Measurements from ENCODE around the gene NEDD4.
"Not testable (repeated sequence)": the region's sequence is repeated elsewhere in the genome, so short reads cannot be mapped to it uniquely, and the experiment has no call there.

NEDD4 gene

DNA sequence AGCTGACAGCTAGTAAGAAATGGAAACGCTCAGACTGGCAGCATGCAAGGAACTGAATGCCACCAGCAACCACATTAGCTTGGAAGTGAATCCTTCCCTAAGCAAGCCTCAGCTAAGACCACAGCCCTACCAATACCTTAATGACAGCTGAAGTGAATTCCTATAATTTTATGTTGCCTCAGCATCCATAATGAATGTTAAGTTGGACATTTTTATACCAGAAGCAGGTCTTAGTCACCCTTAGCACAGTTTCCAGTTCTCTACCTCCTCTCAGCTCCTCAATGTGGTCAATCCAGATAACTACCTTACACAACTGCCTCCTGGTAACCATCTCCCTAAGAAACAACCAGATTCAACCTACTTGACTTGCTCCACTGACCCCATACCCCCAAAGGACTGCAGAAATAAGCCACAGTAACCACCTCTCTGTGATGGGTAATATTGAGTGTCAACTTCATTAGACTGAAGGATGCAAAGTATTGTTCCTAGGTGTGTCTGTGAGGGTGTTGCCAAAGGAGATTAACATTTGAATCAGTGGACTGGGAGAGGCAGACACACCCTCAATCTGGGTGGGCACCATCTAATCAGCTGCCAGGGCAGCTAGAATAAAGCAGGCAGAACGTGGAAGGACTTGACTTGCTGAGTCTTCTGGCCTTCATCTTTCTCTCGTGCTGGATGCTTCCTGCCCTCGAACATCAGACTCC, 33.5 kb downstream of the NEDD4 start:
- DNase-seq (ENCODE audit: low read depth, low spot score), result no peak

DNA sequence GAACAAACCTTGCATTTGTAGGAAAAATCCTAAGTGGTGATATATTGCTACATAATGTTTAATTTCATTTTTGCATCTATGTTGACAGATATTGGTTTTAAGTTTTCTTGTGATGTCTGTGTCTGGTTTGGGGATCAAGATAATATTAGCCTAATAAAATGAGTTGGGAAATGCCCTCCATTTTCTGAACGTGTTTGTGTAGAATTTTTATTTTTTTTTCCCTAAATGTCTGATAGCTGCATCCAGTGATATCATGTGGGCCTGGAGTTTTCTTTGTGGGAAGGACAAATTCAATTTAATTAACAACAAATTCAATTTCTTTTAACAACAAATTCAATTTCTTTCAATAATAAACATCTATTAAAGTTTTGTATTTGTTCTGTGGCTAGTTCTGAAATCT, 35.1 kb downstream of the NEDD4 start:
- DNase-seq (ENCODE audit: low read depth, low spot score), result no peak

DNA sequence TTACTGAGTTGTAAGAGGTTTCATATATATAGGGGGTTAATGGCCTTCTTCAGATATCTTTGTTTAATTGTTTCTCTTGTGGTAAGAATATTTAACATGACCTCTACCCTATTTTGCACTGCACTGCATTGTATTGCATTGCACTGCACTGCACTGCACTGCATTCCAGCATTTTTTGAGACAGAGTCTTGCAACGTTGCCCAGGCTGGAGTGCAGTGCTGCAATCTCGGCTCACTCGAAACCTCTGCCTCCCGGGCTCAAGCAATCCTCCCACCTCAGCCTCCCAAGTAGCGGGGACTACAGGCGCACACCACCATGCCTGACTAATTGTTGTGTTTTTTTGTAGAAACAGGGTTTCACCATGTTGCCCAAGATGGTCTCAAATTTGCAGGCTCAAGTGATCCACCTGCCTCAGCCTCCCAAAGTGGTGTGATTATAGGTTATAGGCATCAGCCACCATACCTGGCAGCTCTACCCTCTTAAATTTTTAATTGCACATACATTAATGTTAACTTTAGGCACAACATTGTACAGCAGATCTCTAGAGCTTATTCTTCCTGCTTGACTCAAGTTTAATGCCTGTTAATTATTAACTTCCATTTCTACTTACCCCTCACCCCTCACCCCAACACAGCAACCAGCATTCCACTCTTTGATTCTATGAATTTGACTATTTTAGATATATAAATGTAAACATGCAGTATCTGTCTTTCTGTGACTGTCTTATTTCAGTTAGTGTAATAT, 38.4 kb downstream of the NEDD4 start:
- no peak for DNase-seq (ENCODE audit: low read depth, low spot score)

DNA sequence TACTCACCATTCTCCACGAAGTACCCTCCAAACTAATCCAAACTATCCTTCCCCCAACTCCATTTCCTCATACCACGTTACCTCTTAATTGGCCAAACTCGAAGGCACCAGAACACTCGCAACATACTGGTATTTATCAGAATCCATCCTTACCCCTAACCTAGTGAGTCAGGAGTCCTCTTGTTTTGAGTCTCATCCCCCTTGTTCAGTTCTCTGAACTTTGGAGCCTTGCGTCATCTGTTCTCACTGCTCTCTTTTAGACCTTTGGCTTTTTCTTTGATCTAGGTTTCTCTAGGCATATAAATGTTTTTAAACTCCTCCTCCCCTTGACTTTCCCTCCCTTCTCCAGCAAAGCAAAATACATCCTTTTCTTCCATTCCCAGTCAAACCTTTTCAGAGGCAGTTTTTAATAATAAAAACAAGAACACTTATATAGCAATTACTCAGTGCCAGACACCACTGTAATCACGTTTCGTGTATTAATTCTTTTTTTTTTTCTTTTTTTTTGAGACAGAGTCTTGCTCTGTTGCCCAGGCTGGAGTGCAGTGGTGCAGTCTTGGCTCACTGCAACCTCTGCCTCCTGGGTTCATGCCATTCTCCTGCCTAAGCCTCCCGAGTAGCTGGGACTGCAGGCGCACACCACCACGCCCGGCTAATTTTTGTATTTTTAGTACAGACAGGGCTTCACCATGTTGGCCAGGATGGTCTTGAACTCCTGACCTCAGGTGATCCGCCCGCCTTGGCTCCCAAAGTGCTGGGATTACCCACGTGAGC, 40.7 kb downstream of the NEDD4 start:
- not testable (repeated sequence) for DNase-seq (ENCODE audit: low read depth, low spot score)

DNA sequence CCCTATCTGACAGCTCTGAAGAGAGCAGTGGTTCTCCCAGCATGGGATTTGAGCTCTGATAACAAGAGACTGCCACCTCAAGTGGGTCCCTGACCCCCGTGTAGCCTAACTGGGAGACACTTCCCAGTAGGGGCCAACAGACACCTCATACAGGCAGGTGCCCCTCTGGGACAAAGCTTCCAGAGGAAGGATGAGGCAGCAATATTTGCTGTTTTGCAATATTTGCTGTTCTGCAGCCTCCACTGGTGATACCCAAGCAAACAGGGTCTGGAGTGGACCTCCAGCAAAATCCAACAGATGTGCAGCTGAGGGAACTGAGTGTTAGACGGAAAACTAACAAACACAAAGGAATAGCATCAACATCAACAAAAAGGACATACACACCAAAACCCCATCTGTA, 48.8 kb downstream of the NEDD4 start:
- DNase-seq (ENCODE audit: low read depth, low spot score), result not testable (repeated sequence)

DNA sequence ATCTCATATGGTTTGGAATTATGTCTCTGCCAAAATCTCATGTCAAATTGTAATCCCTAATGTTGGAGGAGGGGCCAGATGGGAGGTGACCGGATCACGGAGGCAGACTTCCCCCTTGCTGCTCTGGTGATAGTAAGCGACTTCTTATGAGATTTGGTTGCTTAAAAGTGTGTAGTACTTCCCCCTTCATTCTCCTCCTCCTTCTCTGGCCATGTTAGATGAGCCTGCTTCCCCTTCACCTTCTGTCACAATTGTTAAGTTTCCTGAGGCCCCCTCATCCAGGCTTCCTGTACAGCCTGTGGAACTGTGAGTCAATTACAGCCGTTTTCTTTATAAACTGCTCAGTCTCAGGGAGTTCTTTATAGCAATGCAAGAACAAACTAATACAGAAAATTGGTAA, 51.1 kb downstream of the NEDD4 start:
- no peak for DNase-seq (ENCODE audit: low read depth, low spot score)

DNA sequence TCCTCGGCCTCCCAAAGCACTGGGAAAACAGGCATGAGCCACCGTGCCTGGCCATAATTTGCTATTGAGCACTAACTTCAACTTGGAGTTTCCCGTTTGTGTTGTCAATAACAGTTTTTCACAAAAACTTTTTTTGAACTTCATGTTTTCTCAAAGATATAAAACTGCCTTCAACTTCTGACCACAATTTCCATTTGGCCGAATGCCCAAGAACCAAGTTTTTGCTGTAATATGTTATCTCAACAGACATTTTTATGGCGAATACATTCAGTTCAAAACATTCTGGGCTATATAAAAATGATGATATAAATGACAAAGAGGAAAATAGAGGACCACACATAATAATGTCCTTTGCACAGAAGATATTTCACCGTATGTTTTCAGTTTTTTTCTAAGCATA, 56.4 kb downstream of the NEDD4 start:
- DNase-seq (ENCODE audit: low read depth, low spot score), result no peak

DNA sequence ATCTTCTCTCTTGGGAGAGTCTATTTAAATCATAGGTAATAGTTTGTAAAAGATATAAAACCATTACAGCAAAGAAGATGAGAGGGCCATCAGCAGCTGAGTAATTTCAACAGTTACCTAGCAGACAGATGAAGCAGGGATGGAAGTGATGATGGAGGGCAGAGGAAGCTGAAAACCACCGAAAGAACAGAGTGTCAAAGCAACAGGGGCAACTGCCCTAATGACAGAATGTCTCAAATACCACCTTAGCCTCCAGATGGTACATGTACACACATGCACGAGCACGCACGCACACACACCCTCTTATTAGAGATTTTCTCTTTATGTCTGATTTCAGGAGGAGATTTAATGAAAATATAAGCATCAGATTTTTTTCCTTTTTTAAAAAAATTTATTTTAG, 64.5 kb downstream of the NEDD4 start:
- DNase-seq (ENCODE audit: low read depth, low spot score), result no peak

DNA sequence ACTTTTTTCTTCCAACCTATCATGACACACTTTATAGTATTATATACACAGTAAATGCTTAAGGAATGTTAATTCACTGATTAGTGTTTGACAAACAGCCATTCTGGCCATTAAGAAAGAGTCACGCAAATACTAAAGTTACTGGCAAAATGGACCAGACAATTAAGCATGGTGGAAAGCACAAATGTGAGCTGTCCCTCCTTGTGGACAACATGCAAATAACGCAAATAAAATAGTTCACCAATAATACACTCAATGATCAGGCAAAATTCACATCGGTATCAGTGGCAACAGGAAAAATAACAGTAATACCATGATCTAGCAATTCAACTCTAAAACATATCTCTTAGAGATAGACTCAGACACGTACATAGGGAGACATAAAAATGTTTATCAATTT, 71.7 kb downstream of the NEDD4 start:
- DNase-seq (ENCODE audit: low read depth, low spot score), result no peak

DNA sequence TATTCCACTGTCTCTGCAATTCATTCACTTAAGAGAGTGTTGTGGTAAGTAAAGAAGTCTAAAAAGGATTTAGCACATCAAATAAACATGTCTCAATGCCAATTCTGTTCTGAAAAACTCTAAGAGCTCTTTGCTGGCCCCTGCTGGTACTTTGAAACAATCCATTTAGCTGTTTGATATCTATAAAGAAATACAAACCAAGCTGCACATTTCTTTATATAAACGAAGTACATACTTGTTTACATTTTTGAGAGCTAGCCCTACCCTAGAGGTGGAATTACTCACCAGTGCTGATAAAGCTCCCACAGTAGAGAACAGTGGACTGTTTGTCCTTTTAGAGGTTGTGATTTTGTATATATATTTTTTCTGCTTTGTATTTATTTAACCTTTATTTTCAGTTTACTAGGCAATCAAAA, 75.5 kb downstream of the NEDD4 start:
- no peak for DNase-seq (ENCODE audit: low read depth, low spot score)

DNA sequence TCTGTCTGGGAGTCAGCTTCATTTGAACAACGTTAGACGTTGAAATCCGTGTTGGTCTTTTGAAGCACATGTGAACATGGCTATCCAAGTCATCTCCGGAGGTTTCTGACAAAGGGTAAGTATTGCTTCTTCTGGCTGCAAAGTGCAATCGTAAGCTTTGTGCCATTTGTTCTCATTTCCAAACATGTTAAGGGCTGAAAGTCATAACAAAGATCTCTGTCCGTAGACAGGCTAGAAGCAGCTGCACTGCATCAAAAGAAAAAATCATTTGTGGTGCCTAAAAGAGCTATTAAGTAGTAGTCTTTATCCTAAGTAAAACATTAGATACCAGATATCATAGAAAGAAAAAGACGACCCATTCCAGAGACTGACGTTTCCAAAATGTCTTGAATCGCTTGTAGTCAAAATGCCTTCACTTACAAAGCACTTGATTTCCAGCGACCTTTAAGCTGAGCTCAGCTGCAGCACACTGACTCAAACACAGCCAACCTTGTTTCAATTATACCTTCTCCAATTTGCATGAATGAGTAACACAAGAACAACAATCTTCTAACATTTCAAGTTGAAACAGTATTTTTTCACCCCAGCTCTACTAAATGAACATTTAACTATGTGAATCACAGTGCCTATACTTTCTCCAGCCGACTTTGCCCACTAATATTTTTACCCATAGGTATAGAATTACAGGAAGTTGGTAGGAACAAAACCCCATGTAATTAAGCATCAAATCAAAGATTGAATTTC, 76.6 kb downstream of the NEDD4 start:
- DNase-seq (ENCODE audit: low read depth, low spot score), result no peak

DNA sequence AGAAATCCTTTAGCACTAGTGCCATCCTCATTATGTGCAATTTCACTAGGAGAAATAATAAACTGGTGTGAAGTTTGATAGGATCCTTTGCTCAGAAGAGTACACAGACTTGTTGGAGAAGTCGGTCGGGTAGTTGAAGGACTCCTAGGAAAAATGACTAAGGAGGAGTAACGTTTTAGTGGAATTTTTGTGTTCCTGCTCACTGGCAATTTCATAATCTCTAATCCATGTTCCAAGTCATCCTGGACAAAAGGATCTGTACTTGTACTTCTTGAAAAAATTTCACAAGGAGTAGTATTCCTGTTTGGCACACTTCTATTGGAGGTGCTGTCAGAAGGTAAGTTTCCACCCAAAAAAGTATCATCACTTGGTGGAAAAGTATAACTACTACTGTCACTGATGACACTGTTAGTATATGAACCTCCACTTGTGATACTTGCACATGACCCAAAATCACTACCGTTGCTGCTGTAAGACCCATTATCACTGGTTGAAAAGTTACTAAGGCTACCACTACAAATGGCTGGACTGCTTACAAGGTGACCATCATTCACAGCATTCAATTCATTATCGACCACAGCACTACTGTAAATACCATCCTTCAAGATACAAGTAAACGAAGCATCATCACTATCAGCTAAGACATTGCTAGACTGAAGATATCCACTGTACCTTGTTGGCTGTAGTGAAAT, 77.4 kb downstream of the NEDD4 start:
- no peak for DNase-seq (ENCODE audit: low read depth, low spot score)

DNA sequence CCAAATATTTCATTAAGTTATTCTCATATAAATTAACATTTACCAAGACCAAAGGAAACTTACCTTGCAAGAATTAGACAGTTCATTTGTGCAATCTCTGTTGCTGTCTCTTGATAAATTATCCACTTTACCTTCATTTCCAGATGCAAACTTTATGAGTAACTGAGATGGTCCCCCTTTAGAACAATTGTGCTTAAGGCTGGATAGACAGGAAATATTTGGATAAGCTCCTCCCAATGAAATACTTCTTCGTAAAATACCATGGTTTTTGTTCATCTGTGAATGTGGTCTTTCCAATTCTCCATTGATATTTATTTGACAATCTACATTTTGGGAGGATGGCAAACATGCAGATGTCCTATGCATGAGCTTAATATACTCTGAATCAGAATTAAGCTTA, 78.2 kb downstream of the NEDD4 start:
- DNase-seq (ENCODE audit: low read depth, low spot score), result no peak

DNA sequence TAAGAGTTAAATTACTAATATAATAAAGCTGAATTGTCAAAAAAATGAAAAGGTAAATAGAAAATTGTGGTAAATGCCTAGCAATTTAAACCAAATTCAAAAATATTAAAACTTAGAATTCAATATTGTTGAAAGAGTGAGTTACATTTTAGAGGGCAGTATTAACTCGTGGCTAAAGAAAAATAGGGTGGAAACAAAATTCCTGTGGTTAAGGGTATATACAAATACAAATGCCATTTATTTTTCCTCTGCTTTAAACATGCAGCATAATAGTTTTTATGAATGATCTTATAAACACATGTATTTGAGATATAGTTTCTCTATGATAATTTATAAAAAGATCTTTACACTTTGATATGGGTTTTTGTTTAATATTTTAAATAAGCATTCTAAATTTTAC, 79.0 kb downstream of the NEDD4 start:
- no peak for DNase-seq (ENCODE audit: low read depth, low spot score)

DNA sequence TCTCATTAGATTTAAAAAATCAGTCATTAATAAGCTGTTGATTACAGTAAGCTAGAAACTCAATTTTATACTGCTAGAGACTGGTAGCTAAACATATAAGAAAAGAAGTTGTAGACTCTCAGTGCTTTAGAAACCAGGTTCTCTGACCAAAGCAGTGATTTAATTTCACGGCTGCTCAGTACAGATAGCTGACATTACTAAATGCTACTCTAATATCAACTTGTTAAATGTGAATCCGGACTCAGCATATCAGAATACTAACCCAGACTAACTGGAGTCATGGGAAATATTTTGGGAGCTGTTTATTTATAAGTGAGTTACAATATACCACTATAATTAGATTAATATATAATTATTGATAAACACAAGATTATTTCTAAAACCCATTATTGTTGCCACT, 80.4 kb downstream of the NEDD4 start:
- DNase-seq (ENCODE audit: low read depth, low spot score), result no peak

DNA sequence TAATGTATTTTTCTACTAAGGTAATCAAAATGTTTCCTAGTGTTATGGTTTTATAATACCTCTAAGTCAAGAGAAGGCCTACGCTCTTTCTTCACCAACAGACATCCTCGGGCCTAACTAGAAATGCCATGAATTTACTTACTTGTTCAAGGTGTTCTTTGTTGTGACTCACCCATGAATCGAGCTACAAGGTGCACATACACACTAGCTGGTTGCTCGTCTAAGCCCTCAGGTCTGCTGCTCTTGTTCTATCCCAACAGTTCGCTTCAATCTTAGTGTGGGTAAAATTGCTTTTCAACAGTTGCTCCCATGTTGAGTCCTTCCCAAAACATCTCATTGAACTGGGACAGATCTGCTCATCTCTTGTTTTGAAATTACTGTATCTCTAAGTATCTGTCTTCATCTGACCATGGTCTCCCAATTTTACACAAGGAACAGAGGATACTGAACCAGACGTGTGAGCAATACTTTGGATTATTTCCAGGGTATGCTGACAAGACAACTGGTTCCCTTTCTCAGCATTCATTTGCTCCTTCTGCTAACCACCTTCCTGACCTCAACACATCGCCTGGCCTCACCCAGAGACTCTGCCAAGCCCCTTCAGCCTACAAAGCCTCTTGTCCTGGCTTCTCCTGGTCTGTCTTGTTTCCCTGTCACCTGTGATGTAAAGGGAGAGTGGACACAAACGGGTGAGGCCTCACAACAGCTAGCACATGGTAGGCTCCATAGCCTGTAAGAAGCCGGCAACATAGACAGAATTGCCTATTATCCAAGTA, 84.2 kb downstream of the NEDD4 start:
- DNase-seq (ENCODE audit: low read depth, low spot score), result no peak

DNA sequence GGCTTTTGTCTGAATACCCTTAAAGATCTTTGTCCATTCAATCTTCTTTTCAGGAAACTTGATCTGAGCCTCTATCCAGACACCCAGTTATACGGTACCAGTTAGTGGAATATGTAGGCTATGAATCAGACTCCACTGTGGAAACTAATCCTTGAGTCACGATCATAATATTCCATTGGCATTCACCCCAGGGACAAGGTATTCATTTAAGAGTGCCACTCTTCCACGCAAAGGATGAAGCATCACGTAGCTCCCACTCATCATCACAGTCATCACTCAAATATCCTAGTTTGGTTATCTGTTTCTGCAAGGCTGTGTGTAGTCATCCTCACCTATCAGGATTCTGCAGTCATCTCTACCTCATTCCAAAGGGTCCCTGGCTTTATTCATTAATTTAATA, 85.6 kb downstream of the NEDD4 start:
- no peak for DNase-seq (ENCODE audit: low read depth, low spot score)

DNA sequence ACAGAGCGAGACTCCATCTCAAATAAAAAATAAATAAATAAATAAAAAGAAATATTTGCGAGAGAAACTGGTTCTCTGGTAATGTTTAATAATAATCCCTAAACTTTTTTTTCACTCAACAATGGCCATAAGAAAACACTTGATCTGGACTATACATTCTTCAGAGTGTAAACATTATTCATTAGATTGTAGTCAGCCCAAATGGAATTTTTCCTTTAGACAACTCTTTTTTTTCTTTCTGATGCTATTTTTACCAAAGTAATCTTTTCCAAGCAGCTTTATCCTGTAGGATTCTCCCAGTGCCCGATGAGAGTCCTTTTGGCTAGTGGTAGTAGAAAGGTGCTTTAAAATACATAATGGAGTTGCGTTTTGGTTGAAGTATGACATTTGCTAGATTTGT, 90.4 kb downstream of the NEDD4 start:
- DNase-seq (ENCODE audit: low read depth, low spot score), result no peak

DNA sequence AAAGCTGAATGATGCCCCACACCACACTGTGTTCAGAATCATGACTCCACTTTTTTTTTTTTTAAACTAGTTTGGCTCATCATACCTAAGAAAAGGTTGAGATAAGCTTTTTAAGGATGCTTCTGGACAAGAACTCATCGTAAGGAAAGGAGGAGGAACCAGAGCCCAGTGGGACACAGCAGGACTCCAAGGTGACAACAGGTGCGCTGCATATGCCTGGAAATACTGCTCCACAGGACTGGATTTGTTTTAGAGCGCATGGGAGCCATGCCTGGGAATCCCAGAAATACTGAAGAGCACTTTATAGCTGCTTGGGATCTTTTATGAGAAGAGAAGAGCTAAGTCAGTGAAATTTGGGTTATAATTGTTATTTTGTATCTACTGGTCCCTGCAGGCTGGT, 93.4 kb downstream of the NEDD4 start:
- no peak for DNase-seq (ENCODE audit: low read depth, low spot score)

DNA sequence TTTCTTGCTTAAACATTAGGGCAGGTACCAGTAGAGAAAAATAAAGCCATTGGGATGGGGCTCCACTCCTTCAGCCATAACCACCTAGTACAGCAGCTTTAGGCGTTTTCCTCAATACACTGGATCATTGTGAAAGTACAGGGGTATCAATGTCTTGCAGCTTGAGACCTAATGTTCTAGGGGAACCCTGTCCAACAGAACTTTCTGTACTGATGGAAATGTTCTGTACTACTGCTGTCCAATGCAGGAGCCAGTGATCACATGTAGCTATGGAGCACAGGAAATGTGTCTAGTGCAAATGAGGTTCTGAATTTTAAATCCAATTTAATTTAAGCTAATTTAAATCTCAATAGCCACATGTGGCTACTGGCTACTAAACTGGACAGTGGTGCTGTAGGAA, 93.9 kb downstream of the NEDD4 start:
- DNase-seq (ENCODE audit: low read depth, low spot score), result no peak
